HepG2 (cell line): ENCODE data around the gene COPS7B. TPM values are rescaled to one million over a fixed set of nuclear protein-coding genes. Genes with fewer than 3 reads are reported as not detected.

Experiments
- CSRNP1 ChIP-seq: sonication (generic); formaldehyde crosslinking; IDR thresholded peaks from 2 replicates; pipeline ENCODE4 v1.8.1; 2023; ENCODE audit warnings: mild to moderate bottlenecking, missing genetic modification reagents
- DR1 ChIP-seq: sonication (generic); formaldehyde crosslinking; IDR thresholded peaks from 2 replicates; pipeline ENCODE4 v1.8.0; 2021; ENCODE audit warnings: mild to moderate bottlenecking, missing genetic modification reagents, inconsistent platforms
- NBN ChIP-seq: fragments of 450-650 bp; conservative IDR thresholded peaks from 2 replicates; pipeline ENCODE4 v1.6.1; 2017
- NCOA1 ChIP-seq: sonication (generic); formaldehyde crosslinking; IDR thresholded peaks from 2 replicates; pipeline ENCODE4 v1.9.0; 2021; ENCODE audit warnings: missing genetic modification reagents
- RARA ChIP-seq: IDR thresholded peaks from 2 replicates; pipeline ENCODE4 v1.6.1; 2016; ENCODE audit warnings: missing genetic modification reagents, missing compliant biosample characterization
- RELA ChIP-seq: sonication (generic); formaldehyde crosslinking; IDR thresholded peaks from 2 replicates; pipeline ENCODE4 v1.4.0; 2020; ENCODE audit warnings: missing genetic modification reagents
- RERE ChIP-seq: IDR thresholded peaks from 2 replicates; pipeline ENCODE4 v1.6.1; 2016; ENCODE audit warnings: low read depth, missing genetic modification reagents, missing compliant biosample characterization
- SIX1 ChIP-seq: sonication (generic); formaldehyde crosslinking; IDR thresholded peaks from 2 replicates; pipeline ENCODE4 v1.4.0; 2020; ENCODE audit warnings: missing genetic modification reagents, borderline replicate concordance
- ZBTB21 ChIP-seq: sonication (generic); formaldehyde crosslinking; IDR thresholded peaks from 2 replicates; pipeline ENCODE4 v1.4.0; 2020; ENCODE audit warnings: missing genetic modification reagents
- ZNF253 ChIP-seq: sonication (generic); formaldehyde crosslinking; IDR thresholded peaks from 2 replicates; pipeline ENCODE4 v1.8.0; 2022; ENCODE audit warnings: mild to moderate bottlenecking, missing genetic modification reagents, borderline replicate concordance
- ZNF264 ChIP-seq: sonication (generic); formaldehyde crosslinking; IDR thresholded peaks from 2 replicates; pipeline ENCODE4 v1.4.0; 2020; ENCODE audit warnings: missing genetic modification reagents
- ZNF343 ChIP-seq: sonication (generic); formaldehyde crosslinking; IDR thresholded peaks from 2 replicates; pipeline ENCODE4 v1.4.0; 2020; ENCODE audit warnings: mild to moderate bottlenecking, missing genetic modification reagents
- ZNF687 ChIP-seq: sonication (generic); formaldehyde crosslinking; IDR thresholded peaks from 2 replicates; pipeline ENCODE4 v1.5.1; 2020; ENCODE audit warnings: mild to moderate bottlenecking, missing genetic modification reagents, moderate library complexity
- ZNF768 ChIP-seq: sonication (generic); formaldehyde crosslinking; IDR thresholded peaks from 2 replicates; pipeline ENCODE4 v1.4.0; 2020; ENCODE audit warnings: missing genetic modification reagents
- ZNF776 ChIP-seq: sonication (generic); formaldehyde crosslinking; IDR thresholded peaks from 2 replicates; pipeline ENCODE4 v1.4.0; 2020; ENCODE audit warnings: mild to moderate bottlenecking, missing genetic modification reagents
- ZNF839 ChIP-seq: sonication (generic); formaldehyde crosslinking; IDR thresholded peaks from 2 replicates; pipeline ENCODE4 v1.4.0; 2020; ENCODE audit warnings: missing genetic modification reagents, mild to moderate bottlenecking, borderline replicate concordance
- polyA plus RNA-seq, 8 experiments: library from polyadenylated mRNA; depleted of rRNA in 3 of 8; stranded (reverse) in 7 of 8; unstranded in 1 of 8; fragments of >200 nt; fragmentation: Illumina TruSeq in 4 of 8; extraction: Trizol in 4 of 8; gene quantifications; 2 replicates each; pipeline versions ENCODE4 v1.2.1 to v1.2.3, GENCODE V29; 2011 to 2016; ENCODE audit warnings: low read depth in 4 of 8, missing spikeins in 1 of 8, mixed read lengths in 1 of 8; ENCODE audit not compliant: insufficient read depth in 1 of 8
- total RNA-seq, 5 experiments: library from RNA; depleted of rRNA; stranded (reverse); fragments of >200 nt; fragmentation: Illumina TruSeq; extraction: Trizol; gene quantifications; 2 replicates each; pipeline ENCODE4 v1.2.3, GENCODE V29; 2016; ENCODE audit warnings: low read depth in 1 of 5
- TF ChIP-seq, protein P1 (sequence below): IDR thresholded peaks from 2 replicates; pipeline ENCODE4 v1.6.1; 2016; ENCODE audit warnings: low read depth, control low read depth

COPS7B gene
- total and polyA plus RNA-seq, 2 of the 13 experiments (the other 11 are each of a cell fraction or from before 2014, with no cell fraction given) = 30.6 to 62.7 TPM

GRCh38 chr2:231786177-231786916, at the start of gene COPS7B (continued):
- TF ChIP-seq ZNF687 (CRISPR knock-in tag) (peak; percentile 97), ZNF343 (peak; percentile 89), ZNF776 (peak; percentile 52; the same call in 1 of the 2 replicates), RARA (CRISPR knock-in tag) (peak; percentile 46), ZNF264 (CRISPR knock-in tag) (peak; percentile 95), NCOA1 (CRISPR knock-in tag) (peak; percentile 95), ZNF768 (peak; percentile 94), DR1 (CRISPR knock-in tag) (peak; percentile 84; the same call in 1 of the 2 replicates), RERE (peak; percentile 61; the same call in 1 of the 2 replicates), RELA (peak; percentile 95), CSRNP1 (CRISPR knock-in tag) (peak; percentile 97), ZNF253 (CRISPR knock-in tag) (peak; percentile 87), NBN (no peak), ZBTB21 (CRISPR knock-in tag) (peak; percentile 39; the same call in 1 of the 2 replicates), SIX1 (CRISPR knock-in tag) (peak; percentile 47; the same call in 1 of the 2 replicates), ZNF839 (CRISPR knock-in tag) (peak; percentile 96)
- TF ChIP-seq, protein P1, sequence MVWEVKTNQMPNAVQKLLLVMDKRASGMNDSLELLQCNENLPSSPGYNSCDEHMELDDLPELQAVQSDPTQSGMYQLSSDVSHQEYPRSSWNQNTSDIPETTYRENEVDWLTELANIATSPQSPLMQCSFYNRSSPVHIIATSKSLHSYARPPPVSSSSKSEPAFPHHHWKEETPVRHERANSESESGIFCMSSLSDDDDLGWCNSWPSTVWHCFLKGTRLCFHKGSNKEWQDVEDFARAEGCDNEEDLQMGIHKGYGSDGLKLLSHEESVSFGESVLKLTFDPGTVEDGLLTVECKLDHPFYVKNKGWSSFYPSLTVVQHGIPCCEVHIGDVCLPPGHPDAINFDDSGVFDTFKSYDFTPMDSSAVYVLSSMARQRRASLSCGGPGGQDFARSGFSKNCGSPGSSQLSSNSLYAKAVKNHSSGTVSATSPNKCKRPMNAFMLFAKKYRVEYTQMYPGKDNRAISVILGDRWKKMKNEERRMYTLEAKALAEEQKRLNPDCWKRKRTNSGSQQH (CRISPR knock-in tag) = peak; percentile 95; the same call in 1 of the 2 replicates
